HG03280 (cell line): Measurements from ENCODE around the gene LRRTM3.

Source experiments
- ATAC-seq: cut with Tn5 transposase; IDR thresholded peaks from one replicate; pipeline ENCODE4 v1.9.1; 2021; ENCODE audit warnings: mild to moderate bottlenecking, moderate library complexity; ENCODE audit not compliant: unreplicated experiment

LRRTM3 gene

GRCh38 chr10:67015225-67015624 lies 89.4 kb downstream of the LRRTM3 start:
- no peak for ATAC-seq

- ATAC-seq, result no peak
Observed at GRCh38 chr10:67017218-67017617, 91.4 kb downstream of the LRRTM3 start.

DNA sequence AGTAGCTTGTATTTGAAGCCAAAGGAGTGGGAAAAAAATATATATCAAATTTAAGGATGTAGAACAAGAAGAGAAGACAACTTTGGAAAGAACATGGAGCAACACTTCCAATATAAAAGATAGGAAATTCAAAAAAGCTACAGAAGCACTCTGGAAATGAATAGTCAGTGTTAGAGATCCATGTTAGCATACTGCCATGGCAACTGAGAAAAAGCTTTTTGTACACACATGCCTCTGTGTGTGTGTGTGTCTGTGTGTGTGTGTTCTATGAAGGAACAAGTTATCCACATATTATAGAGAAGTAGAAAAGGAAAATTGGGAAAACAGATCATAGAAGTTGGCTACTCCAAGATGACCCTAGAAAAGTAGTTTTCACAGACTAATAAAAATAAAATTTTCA lies 96.3 kb downstream of the LRRTM3 start:
- ATAC-seq, result no peak

DNA sequence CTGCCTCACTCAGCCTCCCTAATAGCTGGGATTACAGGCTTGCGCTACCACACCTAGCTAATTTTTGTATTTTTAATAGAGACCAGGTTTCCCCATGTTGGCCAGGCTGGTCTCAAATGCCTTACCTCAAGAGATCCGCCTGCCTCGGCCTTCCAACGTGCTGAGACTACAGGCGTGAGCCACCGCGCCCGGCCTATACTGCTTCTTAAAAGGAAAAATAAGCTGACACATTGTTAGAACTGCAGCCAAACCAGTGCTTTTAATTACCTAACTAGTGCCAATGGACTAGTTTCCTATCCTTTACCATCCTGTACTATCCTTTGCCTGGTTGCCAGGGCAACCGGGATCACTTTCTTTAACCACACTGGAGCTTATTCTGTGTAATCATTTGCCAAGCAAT lies 108.0 kb downstream of the LRRTM3 start:
- ATAC-seq, result no peak

DNA sequence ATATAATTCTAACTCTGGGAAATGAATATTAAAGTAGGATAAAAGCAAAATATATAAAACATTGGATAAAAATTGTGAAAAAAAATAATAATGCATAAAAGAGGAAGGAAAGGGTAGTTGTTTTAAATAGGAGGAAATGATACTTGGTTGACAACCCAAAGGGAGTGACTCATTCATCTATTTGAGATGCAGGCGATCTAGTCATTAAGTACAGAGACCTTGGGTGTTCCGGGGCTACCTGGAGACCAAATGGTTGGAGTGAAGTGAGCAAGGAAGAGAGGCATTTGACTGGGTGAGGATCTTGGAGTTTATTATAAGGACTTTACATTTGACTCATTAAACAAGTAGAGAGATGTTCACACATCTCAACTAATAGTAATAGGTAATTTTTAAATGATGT lies 111.0 kb downstream of the LRRTM3 start:
- ATAC-seq, result no peak

GRCh38 chr10:67043041-67043440 lies 117.2 kb downstream of the LRRTM3 start:
- no peak for ATAC-seq

- ATAC-seq, result no peak
Observed at GRCh38 chr10:67045404-67045803, 119.6 kb downstream of the LRRTM3 start.

DNA sequence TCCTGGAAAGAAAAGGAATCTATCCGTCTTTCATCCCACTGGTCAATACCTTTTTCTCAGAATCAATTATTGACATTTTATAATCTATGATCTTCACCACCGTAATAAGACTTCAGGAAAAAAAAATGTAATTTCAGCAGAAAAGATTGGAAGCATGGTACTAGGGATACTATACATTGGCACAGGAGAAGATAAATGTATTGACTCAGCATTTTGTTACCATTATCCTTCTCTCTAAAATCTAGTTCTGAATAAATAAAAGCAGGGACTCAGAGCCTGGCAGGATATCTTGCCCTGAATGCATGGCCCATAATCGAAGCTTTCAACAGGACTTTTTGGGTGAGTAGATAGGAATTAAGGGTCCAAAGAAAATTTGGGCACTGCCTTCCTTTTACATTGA lies 120.7 kb downstream of the LRRTM3 start:
- no peak for ATAC-seq

- no peak for ATAC-seq
Observed at GRCh38 chr10:67049988-67050387, 124.2 kb downstream of the LRRTM3 start.

DNA sequence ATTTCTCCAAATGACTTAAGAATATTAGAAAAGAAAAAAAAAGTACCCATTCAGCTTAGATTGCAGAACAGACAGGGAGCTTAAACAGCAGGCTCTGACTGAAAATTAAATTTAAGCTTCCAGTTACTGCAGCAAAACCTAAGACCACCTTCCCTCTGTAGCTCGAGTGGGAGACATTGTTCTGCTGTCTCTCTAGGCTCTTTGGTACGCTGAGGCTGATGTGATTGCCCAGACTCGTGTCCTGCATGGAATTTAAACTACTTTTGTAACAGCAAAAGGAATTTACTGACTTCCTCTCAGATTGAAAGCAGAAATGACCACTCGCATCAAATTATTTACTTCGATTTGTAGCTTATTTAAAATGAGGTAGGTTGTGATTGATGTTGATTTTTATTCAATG lies 124.6 kb downstream of the LRRTM3 start:
- ATAC-seq, result no peak

GRCh38 chr10:67072654-67073053 lies 146.8 kb downstream of the LRRTM3 start:
- ATAC-seq, result no peak

DNA sequence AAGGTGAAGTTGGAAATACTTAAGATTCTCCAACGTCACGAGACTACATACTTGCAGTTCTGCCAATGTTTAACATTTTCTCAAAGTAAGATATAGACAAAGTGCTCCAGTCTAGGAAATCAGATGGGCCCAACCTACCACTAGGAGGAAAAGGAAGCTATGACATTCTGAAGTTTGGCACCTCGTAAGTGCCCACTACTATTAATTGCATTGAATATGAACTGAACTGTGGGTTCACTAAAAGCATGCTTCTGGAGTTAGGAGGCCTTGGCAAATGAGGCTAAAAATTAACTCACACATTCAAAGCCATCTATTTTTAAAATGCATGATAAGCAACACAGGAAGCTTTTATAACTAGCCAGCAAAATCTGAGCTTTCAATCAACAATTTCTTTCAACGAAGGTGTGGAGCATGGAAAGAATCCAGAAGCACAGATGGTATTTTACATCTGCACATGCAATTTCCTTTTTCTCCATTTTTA lies 149.7 kb downstream of the LRRTM3 start:
- ATAC-seq, result no peak

GRCh38 chr10:67076144-67076543 lies 150.3 kb downstream of the LRRTM3 start:
- no peak for ATAC-seq

DNA sequence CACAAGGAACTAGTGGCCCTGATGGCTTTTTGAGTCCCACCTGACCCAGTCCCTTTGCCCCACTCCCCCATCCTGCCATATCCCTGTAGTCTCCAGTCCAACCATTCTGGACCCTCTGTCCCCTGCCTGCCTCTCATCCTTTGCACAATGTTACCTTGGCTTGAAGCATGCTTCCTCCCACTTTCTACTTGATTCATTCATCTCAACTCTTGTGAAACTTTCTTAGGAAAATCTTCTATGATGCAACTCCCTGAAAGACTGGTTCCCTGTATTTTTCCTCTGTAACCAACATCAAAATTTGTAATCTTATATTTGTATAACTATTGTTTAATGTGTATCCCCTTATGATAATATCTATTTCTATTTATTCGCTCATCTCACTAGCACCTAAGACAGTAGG lies 151.5 kb downstream of the LRRTM3 start:
- no peak for ATAC-seq

DNA sequence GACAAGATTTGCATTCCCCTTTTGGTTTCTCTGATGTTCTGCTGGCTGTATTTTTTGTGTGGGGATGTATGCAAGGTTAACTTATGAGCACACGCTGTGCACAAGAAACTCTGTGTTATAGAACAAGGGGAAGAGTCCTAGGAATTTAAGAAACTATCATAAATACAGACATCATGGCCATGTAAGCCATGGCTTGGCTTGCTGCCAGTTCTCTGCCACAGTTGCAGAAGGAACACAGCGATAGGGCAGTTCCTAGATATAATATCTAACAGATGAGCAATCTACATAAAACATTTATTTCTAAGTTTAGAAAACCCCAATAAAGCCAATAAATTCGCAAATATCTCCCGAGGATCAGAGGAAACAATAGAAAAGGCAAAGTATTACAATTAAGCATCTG lies 153.3 kb downstream of the LRRTM3 start:
- ATAC-seq, result no peak

GRCh38 chr10:67086327-67087134 lies 160.7 kb downstream of the LRRTM3 start:
- ATAC-seq, result no peak

GRCh38 chr10:67087135-67087425 lies 161.2 kb downstream of the LRRTM3 start:
- no peak for ATAC-seq

DNA sequence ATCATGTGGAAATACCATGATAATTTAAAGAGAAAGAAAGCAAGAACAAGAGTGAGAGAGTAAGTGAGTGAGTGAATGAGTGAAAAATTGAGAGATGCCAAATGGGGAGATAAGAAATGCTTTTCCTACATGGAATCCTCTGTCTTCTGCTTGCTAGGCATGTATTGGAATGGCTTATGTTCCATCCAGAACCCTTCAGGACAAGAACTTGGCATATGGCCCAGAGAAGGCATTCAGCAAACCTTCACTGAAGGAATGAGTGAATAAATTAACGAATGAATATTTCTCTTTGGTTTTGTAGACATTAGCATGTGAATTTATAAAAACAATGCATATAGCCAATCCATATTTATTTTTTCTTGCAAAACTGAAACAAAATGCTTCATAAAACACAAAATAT lies 162.2 kb downstream of the LRRTM3 start:
- no peak for ATAC-seq

- ATAC-seq, result no peak
Observed at GRCh38 chr10:67095531-67095930, 169.7 kb downstream of the LRRTM3 start.

DNA sequence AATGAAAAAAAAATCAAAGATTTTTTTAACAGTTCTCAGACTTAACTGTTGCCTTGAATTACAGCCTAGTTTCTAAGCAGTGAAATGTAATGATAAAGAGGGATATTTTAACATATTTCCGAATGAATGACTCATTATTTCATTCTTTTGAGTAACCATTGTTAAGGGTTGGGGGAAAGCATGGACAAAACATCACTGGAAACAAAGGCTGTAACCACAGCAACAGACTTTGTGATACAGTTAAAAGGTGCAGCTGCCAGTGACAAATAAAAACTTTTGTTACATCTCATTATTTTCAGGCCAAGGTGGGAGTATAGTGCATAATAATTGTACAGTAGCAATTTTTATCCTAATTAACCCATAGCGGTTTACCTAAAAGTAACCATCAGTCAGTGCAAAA lies 172.6 kb downstream of the LRRTM3 start:
- ATAC-seq, result no peak

- no peak for ATAC-seq
Observed at GRCh38 chr10:67100951-67101350, 175.1 kb downstream of the LRRTM3 start.

GRCh38 chr10:67107670-67108069 lies 181.8 kb downstream of the LRRTM3 start:
- ATAC-seq, result no peak

DNA sequence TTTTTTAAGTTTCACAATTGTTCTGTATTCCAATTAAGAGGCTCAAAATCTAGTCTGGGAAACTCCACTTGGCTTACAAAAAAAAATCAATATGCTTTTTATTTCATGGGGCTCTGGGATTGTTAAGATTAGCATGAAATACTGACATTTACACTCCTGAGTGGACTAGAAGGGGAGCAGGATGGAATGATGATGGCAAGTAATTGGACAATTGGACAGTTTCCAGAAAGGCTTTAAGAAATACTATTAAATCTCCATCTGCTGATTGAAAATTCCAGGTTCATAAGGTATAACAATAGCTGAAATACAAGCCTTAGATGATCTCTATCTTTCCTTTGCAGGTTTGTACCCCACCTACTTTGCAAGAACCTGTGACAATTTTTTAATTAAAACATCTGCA lies 184.4 kb downstream of the LRRTM3 start:
- ATAC-seq, result no peak
